Endothelial cell of umbilical vein (primary cell): ENCODE data around the gene POLR2B.

Experiments used
- CTCF ChIP-seq, 2 donors: IDR thresholded peaks; 1 replicate in 1 of 2; 2 replicates in 1 of 2; pipeline ENCODE4 v1.5.1; 2011; ENCODE audit warnings: low read length in 2 of 2, mild to moderate bottlenecking in 2 of 2, moderate library complexity in 2 of 2, control low read depth in 1 of 2, inconsistent platforms in 1 of 2, low read depth in 1 of 2; ENCODE audit not compliant: insufficient read depth in 1 of 2; ENCODE audit errors: extremely low read depth in 1 of 2
- EZH2 ChIP-seq: IDR thresholded peaks from 2 replicates; pipeline ENCODE4 v1.6.1; 2012; ENCODE audit warnings: borderline replicate concordance, low read depth, mild to moderate bottlenecking, moderate library complexity, low read length, inconsistent platforms; ENCODE audit not compliant: severe bottlenecking
- POLR2AphosphoS5 ChIP-seq: IDR thresholded peaks from 2 replicates; pipeline ENCODE4 v1.6.1; 2012; ENCODE audit warnings: low read depth, mild to moderate bottlenecking, control low read depth, low read length, moderate library complexity; ENCODE audit not compliant: insufficient read depth

- TF ChIP-seq EZH2 (no peak), CTCF (IDR thresholded peaks at IDR 0.05; ENCODE audit: extremely low read depth in 1 of 2, insufficient read depth in 1 of 2, low read depth in 1 of 2, low read length in 2 of 2) (no peak), POLR2AphosphoS5 (no peak)
Observed at GRCh38 chr4:56972809-56973208, 5.9 kb upstream of the POLR2B start.
